Thyroid gland (tissue), 4 donors: ENCODE data around the gene CCDC83.

Experiments used
- POLR2A ChIP-seq, 2 donors: fragments of 450-650 bp; IDR thresholded peaks; one replicate each; pipeline ENCODE4 v1.6.1; 2017; ENCODE audit warnings: antibody characterized with exemption in 2 of 2, mild to moderate bottlenecking in 2 of 2, moderate library complexity in 1 of 2
- TF ChIP-seq, protein P1 (sequence below), 6 experiments: fragments of 200-600 bp in 3 of 6; fragments of 450-650 bp in 3 of 6; sonication (generic) in 3 of 6; IDR thresholded peaks; one replicate each; pipeline ENCODE4 v1.5.1; 2016 to 2019; ENCODE audit warnings: antibody characterized with exemption in 6 of 6, mild to moderate bottlenecking in 2 of 6, inconsistent platforms in 1 of 6, moderate library complexity in 1 of 6

DNA sequence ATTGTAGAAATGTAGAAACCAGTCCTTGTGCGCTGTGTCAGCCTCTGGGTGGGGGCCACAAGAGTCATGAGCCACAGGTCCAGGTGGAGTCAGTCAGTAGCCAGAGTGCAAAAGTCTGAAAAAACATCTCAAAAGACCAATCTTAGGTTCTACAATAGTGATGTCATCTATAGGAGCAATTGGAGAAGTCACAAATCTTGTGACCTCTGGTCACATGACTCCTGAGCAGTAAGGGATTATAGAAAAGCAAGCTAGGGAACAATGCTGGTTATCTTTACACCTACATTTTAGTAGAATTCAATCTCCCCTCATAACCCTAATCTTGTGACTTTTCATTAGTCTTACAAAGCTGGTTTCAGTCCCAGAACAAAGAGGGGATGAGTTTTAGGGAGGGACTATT is 82.7 kb downstream of the CCDC83 start:
- TF ChIP-seq, protein P1, sequence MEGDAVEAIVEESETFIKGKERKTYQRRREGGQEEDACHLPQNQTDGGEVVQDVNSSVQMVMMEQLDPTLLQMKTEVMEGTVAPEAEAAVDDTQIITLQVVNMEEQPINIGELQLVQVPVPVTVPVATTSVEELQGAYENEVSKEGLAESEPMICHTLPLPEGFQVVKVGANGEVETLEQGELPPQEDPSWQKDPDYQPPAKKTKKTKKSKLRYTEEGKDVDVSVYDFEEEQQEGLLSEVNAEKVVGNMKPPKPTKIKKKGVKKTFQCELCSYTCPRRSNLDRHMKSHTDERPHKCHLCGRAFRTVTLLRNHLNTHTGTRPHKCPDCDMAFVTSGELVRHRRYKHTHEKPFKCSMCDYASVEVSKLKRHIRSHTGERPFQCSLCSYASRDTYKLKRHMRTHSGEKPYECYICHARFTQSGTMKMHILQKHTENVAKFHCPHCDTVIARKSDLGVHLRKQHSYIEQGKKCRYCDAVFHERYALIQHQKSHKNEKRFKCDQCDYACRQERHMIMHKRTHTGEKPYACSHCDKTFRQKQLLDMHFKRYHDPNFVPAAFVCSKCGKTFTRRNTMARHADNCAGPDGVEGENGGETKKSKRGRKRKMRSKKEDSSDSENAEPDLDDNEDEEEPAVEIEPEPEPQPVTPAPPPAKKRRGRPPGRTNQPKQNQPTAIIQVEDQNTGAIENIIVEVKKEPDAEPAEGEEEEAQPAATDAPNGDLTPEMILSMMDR (IDR thresholded peaks at IDR 0.05) = no peak
- no peak for TF ChIP-seq POLR2A (IDR thresholded peaks at IDR 0.05)
